ENCODE measurements around the gene PSMB5. TPM values are rescaled to one million over a fixed set of nuclear protein-coding genes. Genes with fewer than 3 reads are reported as not detected.

PSMB5 gene
- total and polyA plus RNA-seq, 2 of the 13 experiments (the other 11 are each of a cell fraction or from before 2014, with no cell fraction given): 705 to 871 TPM

DNA sequence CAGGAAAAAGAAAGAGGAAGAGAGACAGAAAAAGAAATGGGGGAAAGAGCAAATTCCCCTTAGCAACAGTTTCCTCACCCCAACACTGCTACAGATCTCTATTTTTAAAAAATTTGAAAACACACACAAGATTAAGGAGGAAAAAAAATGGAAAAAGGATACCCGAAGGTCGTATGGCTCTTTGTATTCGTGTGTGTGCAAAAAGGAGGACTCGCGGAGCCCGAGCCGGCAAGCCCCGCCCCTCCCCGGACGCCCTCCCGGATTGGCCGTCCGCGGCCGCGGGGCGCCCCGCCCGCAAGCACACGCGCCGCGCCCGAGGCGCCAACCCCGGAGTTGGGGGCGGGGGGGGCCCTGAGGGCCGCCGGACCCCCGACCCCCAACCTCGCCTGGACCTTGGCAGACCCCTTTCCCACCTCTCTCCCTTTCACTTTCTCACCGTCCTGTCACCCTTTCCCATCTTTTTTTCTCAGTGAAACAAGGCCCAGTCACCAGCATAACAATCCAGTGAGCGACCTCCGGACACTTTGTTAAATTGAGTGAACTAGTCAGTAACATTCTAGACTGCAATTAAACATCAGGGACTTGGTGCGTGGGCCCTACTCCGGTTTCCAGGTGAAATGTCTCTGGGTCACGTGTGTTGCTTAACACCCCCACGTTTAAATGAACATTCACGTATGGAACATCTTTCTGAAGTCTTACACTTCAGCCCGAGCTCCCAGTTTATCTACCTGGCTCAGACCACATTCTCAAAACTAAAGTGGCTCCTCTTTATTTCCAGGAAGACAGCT lies 24.6 kb downstream of the PSMB5 start, which contains the start of gene C14orf93 (continued):
- TF ChIP-seq STAT5B (CRISPR knock-in tag; IDR thresholded peaks at IDR 0.05): 0 out of 2 replicates have a peak, but pooled peaks have one; percentile 9
- 0 out of 2 replicates have a peak, but pooled peaks have one; percentile 14 for TF ChIP-seq ZBTB8A (CRISPR knock-in tag; IDR thresholded peaks at IDR 0.05; ENCODE audit: borderline replicate concordance, low read depth)
- TF ChIP-seq ZNF883 (CRISPR knock-in tag; IDR thresholded peaks at IDR 0.05; ENCODE audit: not compliant biosample characterization): peak; percentile 76
- TF ChIP-seq GLI4 (CRISPR knock-in tag; IDR thresholded peaks at IDR 0.05; ENCODE audit: borderline replicate concordance): peak; percentile 28; the same call in 1 of the 2 replicates
- TF ChIP-seq CEBPG (CRISPR knock-in tag; IDR thresholded peaks at IDR 0.05): peak; percentile 60; the same call in 1 of the 2 replicates
- TF ChIP-seq ELF4 (CRISPR knock-in tag; IDR thresholded peaks at IDR 0.05; ENCODE audit: borderline replicate concordance): peak; percentile 31; the same call in 1 of the 2 replicates
- TF ChIP-seq NFYC (CRISPR knock-in tag; IDR thresholded peaks at IDR 0.05): peak; percentile 53
- TF ChIP-seq, protein P1, sequence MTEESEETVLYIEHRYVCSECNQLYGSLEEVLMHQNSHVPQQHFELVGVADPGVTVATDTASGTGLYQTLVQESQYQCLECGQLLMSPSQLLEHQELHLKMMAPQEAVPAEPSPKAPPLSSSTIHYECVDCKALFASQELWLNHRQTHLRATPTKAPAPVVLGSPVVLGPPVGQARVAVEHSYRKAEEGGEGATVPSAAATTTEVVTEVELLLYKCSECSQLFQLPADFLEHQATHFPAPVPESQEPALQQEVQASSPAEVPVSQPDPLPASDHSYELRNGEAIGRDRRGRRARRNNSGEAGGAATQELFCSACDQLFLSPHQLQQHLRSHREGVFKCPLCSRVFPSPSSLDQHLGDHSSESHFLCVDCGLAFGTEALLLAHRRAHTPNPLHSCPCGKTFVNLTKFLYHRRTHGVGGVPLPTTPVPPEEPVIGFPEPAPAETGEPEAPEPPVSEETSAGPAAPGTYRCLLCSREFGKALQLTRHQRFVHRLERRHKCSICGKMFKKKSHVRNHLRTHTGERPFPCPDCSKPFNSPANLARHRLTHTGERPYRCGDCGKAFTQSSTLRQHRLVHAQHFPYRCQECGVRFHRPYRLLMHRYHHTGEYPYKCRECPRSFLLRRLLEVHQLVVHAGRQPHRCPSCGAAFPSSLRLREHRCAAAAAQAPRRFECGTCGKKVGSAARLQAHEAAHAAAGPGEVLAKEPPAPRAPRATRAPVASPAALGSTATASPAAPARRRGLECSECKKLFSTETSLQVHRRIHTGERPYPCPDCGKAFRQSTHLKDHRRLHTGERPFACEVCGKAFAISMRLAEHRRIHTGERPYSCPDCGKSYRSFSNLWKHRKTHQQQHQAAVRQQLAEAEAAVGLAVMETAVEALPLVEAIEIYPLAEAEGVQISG (CRISPR knock-in tag; IDR thresholded peaks at IDR 0.05): peak; percentile 60; the same call in 1 of the 2 replicates
- peak; percentile 48; the same call in 1 of the 2 replicates for TF ChIP-seq KLF12 (CRISPR knock-in tag; IDR thresholded peaks at IDR 0.05; ENCODE audit: borderline replicate concordance)
- 0 out of 2 replicates have a peak, but pooled peaks have one; percentile 40 for TF ChIP-seq ZNF557 (CRISPR knock-in tag; IDR thresholded peaks at IDR 0.05)
- TF ChIP-seq GATAD2A (CRISPR knock-in tag; IDR thresholded peaks at IDR 0.05): peak; percentile 74; the same call in 1 of the 2 replicates
- TF ChIP-seq, protein P2, sequence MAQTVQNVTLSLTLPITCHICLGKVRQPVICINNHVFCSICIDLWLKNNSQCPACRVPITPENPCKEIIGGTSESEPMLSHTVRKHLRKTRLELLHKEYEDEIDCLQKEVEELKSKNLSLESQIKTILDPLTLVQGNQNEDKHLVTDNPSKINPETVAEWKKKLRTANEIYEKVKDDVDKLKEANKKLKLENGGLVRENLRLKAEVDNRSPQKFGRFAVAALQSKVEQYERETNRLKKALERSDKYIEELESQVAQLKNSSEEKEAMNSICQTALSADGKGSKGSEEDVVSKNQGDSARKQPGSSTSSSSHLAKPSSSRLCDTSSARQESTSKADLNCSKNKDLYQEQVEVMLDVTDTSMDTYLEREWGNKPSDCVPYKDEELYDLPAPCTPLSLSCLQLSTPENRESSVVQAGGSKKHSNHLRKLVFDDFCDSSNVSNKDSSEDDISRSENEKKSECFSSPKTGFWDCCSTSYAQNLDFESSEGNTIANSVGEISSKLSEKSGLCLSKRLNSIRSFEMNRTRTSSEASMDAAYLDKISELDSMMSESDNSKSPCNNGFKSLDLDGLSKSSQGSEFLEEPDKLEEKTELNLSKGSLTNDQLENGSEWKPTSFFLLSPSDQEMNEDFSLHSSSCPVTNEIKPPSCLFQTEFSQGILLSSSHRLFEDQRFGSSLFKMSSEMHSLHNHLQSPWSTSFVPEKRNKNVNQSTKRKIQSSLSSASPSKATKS (CRISPR knock-in tag; IDR thresholded peaks at IDR 0.05): no peak
- TF ChIP-seq, protein P3, sequence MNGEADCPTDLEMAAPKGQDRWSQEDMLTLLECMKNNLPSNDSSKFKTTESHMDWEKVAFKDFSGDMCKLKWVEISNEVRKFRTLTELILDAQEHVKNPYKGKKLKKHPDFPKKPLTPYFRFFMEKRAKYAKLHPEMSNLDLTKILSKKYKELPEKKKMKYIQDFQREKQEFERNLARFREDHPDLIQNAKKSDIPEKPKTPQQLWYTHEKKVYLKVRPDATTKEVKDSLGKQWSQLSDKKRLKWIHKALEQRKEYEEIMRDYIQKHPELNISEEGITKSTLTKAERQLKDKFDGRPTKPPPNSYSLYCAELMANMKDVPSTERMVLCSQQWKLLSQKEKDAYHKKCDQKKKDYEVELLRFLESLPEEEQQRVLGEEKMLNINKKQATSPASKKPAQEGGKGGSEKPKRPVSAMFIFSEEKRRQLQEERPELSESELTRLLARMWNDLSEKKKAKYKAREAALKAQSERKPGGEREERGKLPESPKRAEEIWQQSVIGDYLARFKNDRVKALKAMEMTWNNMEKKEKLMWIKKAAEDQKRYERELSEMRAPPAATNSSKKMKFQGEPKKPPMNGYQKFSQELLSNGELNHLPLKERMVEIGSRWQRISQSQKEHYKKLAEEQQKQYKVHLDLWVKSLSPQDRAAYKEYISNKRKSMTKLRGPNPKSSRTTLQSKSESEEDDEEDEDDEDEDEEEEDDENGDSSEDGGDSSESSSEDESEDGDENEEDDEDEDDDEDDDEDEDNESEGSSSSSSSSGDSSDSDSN (CRISPR knock-in tag; IDR thresholded peaks at IDR 0.05): peak; percentile 31; the same call in 1 of the 2 replicates
- TF ChIP-seq RFXANK (CRISPR knock-in tag; IDR thresholded peaks at IDR 0.05): peak; percentile 43
- TF ChIP-seq, protein P4, sequence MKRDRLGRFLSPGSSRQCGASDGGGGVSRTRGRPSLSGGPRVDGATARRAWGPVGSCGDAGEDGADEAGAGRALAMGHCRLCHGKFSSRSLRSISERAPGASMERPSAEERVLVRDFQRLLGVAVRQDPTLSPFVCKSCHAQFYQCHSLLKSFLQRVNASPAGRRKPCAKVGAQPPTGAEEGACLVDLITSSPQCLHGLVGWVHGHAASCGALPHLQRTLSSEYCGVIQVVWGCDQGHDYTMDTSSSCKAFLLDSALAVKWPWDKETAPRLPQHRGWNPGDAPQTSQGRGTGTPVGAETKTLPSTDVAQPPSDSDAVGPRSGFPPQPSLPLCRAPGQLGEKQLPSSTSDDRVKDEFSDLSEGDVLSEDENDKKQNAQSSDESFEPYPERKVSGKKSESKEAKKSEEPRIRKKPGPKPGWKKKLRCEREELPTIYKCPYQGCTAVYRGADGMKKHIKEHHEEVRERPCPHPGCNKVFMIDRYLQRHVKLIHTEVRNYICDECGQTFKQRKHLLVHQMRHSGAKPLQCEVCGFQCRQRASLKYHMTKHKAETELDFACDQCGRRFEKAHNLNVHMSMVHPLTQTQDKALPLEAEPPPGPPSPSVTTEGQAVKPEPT (CRISPR knock-in tag; IDR thresholded peaks at IDR 0.05; ENCODE audit: low read depth): 0 out of 2 replicates have a peak, but pooled peaks have one; percentile 31
- no peak for TF ChIP-seq MBNL3 (CRISPR knock-in tag; conservative IDR thresholded peaks at IDR 0.05)
- TF ChIP-seq PHF8 (CRISPR knock-in tag; IDR thresholded peaks at IDR 0.05): peak; percentile 80
- TF ChIP-seq ZNF816 (CRISPR knock-in tag; IDR thresholded peaks at IDR 0.05; ENCODE audit: borderline replicate concordance): peak; percentile 96
- peak; percentile 61 for TF ChIP-seq IKZF4 (CRISPR knock-in tag; IDR thresholded peaks at IDR 0.05; ENCODE audit: borderline replicate concordance, low read depth, not compliant biosample characterization)
- no peak for TF ChIP-seq MIER2 (CRISPR knock-in tag; IDR thresholded peaks at IDR 0.05)
